Measurements from ENCODE around the gene CBX1. TPM values are rescaled to one million over a fixed set of nuclear protein-coding genes. Genes with fewer than 3 reads are reported as not detected.
A peak's percentile ranks its signal among the peaks of the same experiment; 100 is the strongest.

The CBX1 gene
- polyA plus RNA-seq, 1 donor (not counting 4 experiments of a cell fraction or from before 2014, with no cell fraction given): 42.3 TPM

DNA sequence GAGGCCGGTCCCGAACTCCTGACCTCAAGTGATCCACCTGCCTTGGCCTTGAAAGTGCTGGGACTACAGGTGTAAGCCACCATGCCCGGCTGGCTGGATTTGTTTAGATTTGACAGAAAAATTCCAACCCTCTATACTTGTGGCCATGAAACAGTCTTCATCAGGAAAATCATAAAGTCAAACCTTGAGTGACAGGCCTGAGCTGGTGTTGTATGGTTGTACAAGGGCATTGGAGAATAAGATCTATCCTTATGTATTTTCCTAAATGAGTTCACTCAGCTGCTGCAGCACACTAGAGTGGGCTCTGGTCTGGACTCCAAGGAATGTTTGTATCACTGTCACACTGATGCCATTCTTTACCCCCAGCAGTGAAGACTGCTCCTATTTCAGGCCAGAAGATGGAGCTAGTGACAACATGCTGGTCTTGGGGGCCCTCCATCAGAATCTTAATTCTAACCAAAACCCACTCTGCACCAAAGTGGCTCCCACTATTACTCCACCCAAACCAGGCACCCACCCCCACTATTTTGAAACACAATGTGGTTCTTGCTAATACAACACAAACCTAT is 33.7 kb upstream of the CBX1 start:
- Histone ChIP-seq H3K27ac (ENCODE audit: control insufficient read depth, insufficient read depth, low read length) (no peak overlapping the region), H4K20me1 (ENCODE audit: control insufficient read depth, extremely low read depth, insufficient read depth, low read length) (no peaks in the 10 kb centered on the region), H3K4me1 (ENCODE audit: control insufficient read depth, extremely low read depth, insufficient read depth, low read length) (no peaks in the 10 kb centered on the region), H3K9me3 (ENCODE audit: control insufficient read depth, low read depth, low read length) (no peaks in the 10 kb centered on the region), H3K4me3 (ENCODE audit: control insufficient read depth in 2 of 3, extremely low read depth in 1 of 3, insufficient read depth in 2 of 3, low read depth in 1 of 3, low read length in 3 of 3) (no peak overlapping the region), H3K4me2 (ENCODE audit: control insufficient read depth, extremely low read depth, insufficient read depth, low read depth, low read length) (no peak overlapping the region), H2AFZ (ENCODE audit: control insufficient read depth, low read length) (no peak overlapping the region), H3K9me1 (ENCODE audit: control insufficient read depth, extremely low read depth, insufficient read depth, low read length) (no peaks in the 10 kb centered on the region), H3K79me2 (ENCODE audit: control insufficient read depth, insufficient read depth, low read length) (no peaks in the 10 kb centered on the region), H3K27me3 (ENCODE audit: control insufficient read depth, extremely low read depth, insufficient read depth, low read length) (no peaks in the 10 kb centered on the region), H3K9ac (ENCODE audit: control insufficient read depth, extremely low read depth, insufficient read depth, low read length) (no peak overlapping the region), H3K36me3 (ENCODE audit: control insufficient read depth in 2 of 2, extremely low read depth in 1 of 2, insufficient read depth in 2 of 2, low read length in 2 of 2) (no peaks in the 10 kb centered on the region)
- dilution Hi-C loops (cut with MboI; ENCODE audit: extremely low pct_ligation_motif_present, low sequenced_read_pairs): no loop called here
- DNase-seq (ENCODE audit: low read depth, low spot score): no peak
- TF ChIP-seq EZH2 (IDR thresholded peaks at IDR 0.05; ENCODE audit: low read length) (no peak), CTCF (optimal IDR thresholded peaks at IDR 0.05 in 1 of 3, IDR thresholded peaks at IDR 0.05 in 1 of 3, conservative IDR thresholded peaks at IDR 0.05 in 1 of 3; ENCODE audit: extremely low read depth in 1 of 3, insufficient read depth in 2 of 3, low read length in 3 of 3) (peak in 1 of 3 experiments; percentile 38)
- FAIRE-seq: no peak

GRCh38 chr17:48132385-48132784 is 31.1 kb upstream of the CBX1 start:
- dilution Hi-C loops (cut with MboI; ENCODE audit: extremely low pct_ligation_motif_present, low sequenced_read_pairs): no loop called here
- no peak for FAIRE-seq
- no peak for DNase-seq (ENCODE audit: low read depth, low spot score)
- no peak overlapping the region for H2AFZ ChIP-seq (ENCODE audit: control insufficient read depth, low read length)
- no peak overlapping the region for H3K27ac ChIP-seq (ENCODE audit: control insufficient read depth, insufficient read depth, low read length)
- H3K27me3 ChIP-seq (ENCODE audit: control insufficient read depth, extremely low read depth, insufficient read depth, low read length): no peaks in the 10 kb centered on the region
- H4K20me1 ChIP-seq (ENCODE audit: control insufficient read depth, extremely low read depth, insufficient read depth, low read length): no peaks in the 10 kb centered on the region
- H3K79me2 ChIP-seq (ENCODE audit: control insufficient read depth, insufficient read depth, low read length): no peaks in the 10 kb centered on the region
- no peak overlapping the region for H3K4me3 ChIP-seq (ENCODE audit: control insufficient read depth in 2 of 3, extremely low read depth in 1 of 3, insufficient read depth in 2 of 3, low read depth in 1 of 3, low read length in 3 of 3)
- H3K9me1 ChIP-seq (ENCODE audit: control insufficient read depth, extremely low read depth, insufficient read depth, low read length): no peaks in the 10 kb centered on the region
- peaks cover 7% of the 10 kb centered on the region for H3K4me1 ChIP-seq (ENCODE audit: control insufficient read depth, extremely low read depth, insufficient read depth, low read length)
- no peaks in the 10 kb centered on the region for H3K36me3 ChIP-seq (ENCODE audit: control insufficient read depth in 2 of 2, extremely low read depth in 1 of 2, insufficient read depth in 2 of 2, low read length in 2 of 2)
- H3K9me3 ChIP-seq (ENCODE audit: control insufficient read depth, low read depth, low read length): no peaks in the 10 kb centered on the region
- no peak for TF ChIP-seq EZH2 (IDR thresholded peaks at IDR 0.05; ENCODE audit: low read length)
- TF ChIP-seq CTCF (optimal IDR thresholded peaks at IDR 0.05 in 1 of 3, IDR thresholded peaks at IDR 0.05 in 1 of 3, conservative IDR thresholded peaks at IDR 0.05 in 1 of 3; ENCODE audit: extremely low read depth in 1 of 3, insufficient read depth in 2 of 3, low read length in 3 of 3): no peak
- H3K9ac ChIP-seq (ENCODE audit: control insufficient read depth, extremely low read depth, insufficient read depth, low read length): no peak overlapping the region
- no peak overlapping the region for H3K4me2 ChIP-seq (ENCODE audit: control insufficient read depth, extremely low read depth, insufficient read depth, low read depth, low read length)
